ENCODE results near the gene CCNK. TPM values are rescaled to one million over a fixed set of nuclear protein-coding genes. Genes with fewer than 3 reads are reported as not detected.

CCNK gene
- polyA plus RNA-seq, 4 donors: 42.6 to 49.0 (median 45.6) TPM

GRCh38 chr14:99532310-99532709 lies 51.1 kb downstream of the CCNK start:
- DNase-seq (ENCODE audit: low read depth in 4 of 4, low spot score in 2 of 4): no peak

- no peak for DNase-seq (ENCODE audit: low read depth in 4 of 4, low spot score in 2 of 4)
These were observed 53.1 kb downstream of the CCNK start for GRCh38 chr14:99534333-99534732.

- DNase-seq (ENCODE audit: low read depth in 4 of 4, low spot score in 2 of 4): no peak
These were observed 53.7 kb downstream of the CCNK start for GRCh38 chr14:99534863-99535262.

GRCh38 chr14:99535448-99535847 lies 54.2 kb downstream of the CCNK start:
- no peak for DNase-seq (ENCODE audit: low read depth in 4 of 4, low spot score in 2 of 4)

- DNase-seq (ENCODE audit: low read depth in 4 of 4, low spot score in 2 of 4): no peak
These were observed 54.9 kb downstream of the CCNK start for GRCh38 chr14:99535908-99536778.

- DNase-seq (ENCODE audit: low read depth in 4 of 4, low spot score in 2 of 4): no peak
These were observed 56.2 kb downstream of the CCNK start for GRCh38 chr14:99537399-99537798.

- no peak for DNase-seq (ENCODE audit: low read depth in 4 of 4, low spot score in 2 of 4)
These were observed 57.1 kb downstream of the CCNK start for GRCh38 chr14:99538275-99538674.

- DNase-seq (ENCODE audit: low read depth in 4 of 4, low spot score in 2 of 4): no peak
These were observed 57.5 kb downstream of the CCNK start for GRCh38 chr14:99538733-99539132.

- no peak for DNase-seq (ENCODE audit: low read depth in 4 of 4, low spot score in 2 of 4)
These were observed 58.3 kb downstream of the CCNK start for GRCh38 chr14:99539491-99539890.

GRCh38 chr14:99540196-99541032 lies 59.2 kb downstream of the CCNK start:
- DNase-seq (ENCODE audit: low read depth in 4 of 4, low spot score in 2 of 4): no peak

GRCh38 chr14:99541211-99541610 lies 60.0 kb downstream of the CCNK start:
- DNase-seq (ENCODE audit: low read depth in 4 of 4, low spot score in 2 of 4): no peak

GRCh38 chr14:99541677-99542470 lies 60.7 kb downstream of the CCNK start:
- DNase-seq (ENCODE audit: low read depth in 4 of 4, low spot score in 2 of 4): no peak

- no peak for DNase-seq (ENCODE audit: low read depth in 4 of 4, low spot score in 2 of 4)
These were observed 61.4 kb downstream of the CCNK start for GRCh38 chr14:99542566-99542965.

- DNase-seq (ENCODE audit: low read depth in 4 of 4, low spot score in 2 of 4): no peak
These were observed 62.2 kb downstream of the CCNK start for GRCh38 chr14:99543370-99543769.

- DNase-seq (ENCODE audit: low read depth in 4 of 4, low spot score in 2 of 4): no peak
These were observed 62.8 kb downstream of the CCNK start for GRCh38 chr14:99543985-99544384.

GRCh38 chr14:99544991-99545390 lies 63.8 kb downstream of the CCNK start:
- no peak for DNase-seq (ENCODE audit: low read depth in 4 of 4, low spot score in 2 of 4)

GRCh38 chr14:99545586-99545985 lies 64.4 kb downstream of the CCNK start:
- DNase-seq (ENCODE audit: low read depth in 4 of 4, low spot score in 2 of 4): no peak

GRCh38 chr14:99546234-99546879 lies 65.1 kb downstream of the CCNK start:
- no peak for DNase-seq (ENCODE audit: low read depth in 4 of 4, low spot score in 2 of 4)

- no peak for DNase-seq (ENCODE audit: low read depth in 4 of 4, low spot score in 2 of 4)
These were observed 67.0 kb downstream of the CCNK start for GRCh38 chr14:99548255-99548654.

- DNase-seq (ENCODE audit: low read depth in 4 of 4, low spot score in 2 of 4): no peak
These were observed 67.8 kb downstream of the CCNK start for GRCh38 chr14:99548871-99549515.
